ENCODE results near the gene LCLAT1.
"Not testable (repeated sequence)": the region's sequence is repeated elsewhere in the genome, so short reads cannot be mapped to it uniquely, and the experiment has no call there.

The LCLAT1 gene

GRCh38 chr2:30492185-30492584 lies 45.1 kb downstream of the LCLAT1 start:
- no peak for DNase-seq

GRCh38 chr2:30492619-30493018 lies 45.6 kb downstream of the LCLAT1 start:
- DNase-seq, result no peak

- no peak for DNase-seq
Measured at GRCh38 chr2:30493440-30493839, 46.4 kb downstream of the LCLAT1 start.

GRCh38 chr2:30495896-30496295 lies 48.9 kb downstream of the LCLAT1 start:
- not testable (repeated sequence) for DNase-seq

- no peak for DNase-seq
Measured at GRCh38 chr2:30499681-30500080, 52.6 kb downstream of the LCLAT1 start.

- no peak for DNase-seq
Measured at GRCh38 chr2:30500699-30501098, 53.7 kb downstream of the LCLAT1 start.

GRCh38 chr2:30502310-30502709 lies 55.3 kb downstream of the LCLAT1 start:
- no peak for DNase-seq

- DNase-seq, result no peak
Measured at GRCh38 chr2:30503007-30503694, 56.1 kb downstream of the LCLAT1 start.

- no peak for DNase-seq
Measured at GRCh38 chr2:30503695-30504052, 56.6 kb downstream of the LCLAT1 start.

GRCh38 chr2:30504731-30505130 lies 57.7 kb downstream of the LCLAT1 start:
- DNase-seq, result no peak

GRCh38 chr2:30505500-30506180 lies 58.6 kb downstream of the LCLAT1 start:
- no peak for DNase-seq

- not testable (repeated sequence) for DNase-seq
Measured at GRCh38 chr2:30507460-30507859, 60.4 kb downstream of the LCLAT1 start.

- no peak for DNase-seq
Measured at GRCh38 chr2:30509716-30510115, 62.7 kb downstream of the LCLAT1 start.

GRCh38 chr2:30510409-30510808 lies 63.4 kb downstream of the LCLAT1 start:
- no peak for DNase-seq

GRCh38 chr2:30511122-30512083 lies 64.4 kb downstream of the LCLAT1 start:
- no peak for DNase-seq

- no peak for DNase-seq
Measured at GRCh38 chr2:30512243-30512886, 65.3 kb downstream of the LCLAT1 start.

- not testable (repeated sequence) for DNase-seq
Measured at GRCh38 chr2:30513649-30514048, 66.6 kb downstream of the LCLAT1 start.

GRCh38 chr2:30514134-30514847 lies 67.2 kb downstream of the LCLAT1 start:
- DNase-seq, result no peak

- no peak for DNase-seq
Measured at GRCh38 chr2:30514848-30515435, 67.9 kb downstream of the LCLAT1 start.

- DNase-seq, result no peak
Measured at GRCh38 chr2:30516166-30516565, 69.1 kb downstream of the LCLAT1 start.

- DNase-seq, result no peak
Measured at GRCh38 chr2:30519796-30520195, 72.8 kb downstream of the LCLAT1 start.

- no peak for DNase-seq
Measured at GRCh38 chr2:30522421-30522820, 75.4 kb downstream of the LCLAT1 start.

Data from activated CD4-positive, CD25-positive, alpha-beta regulatory T cell treated with anti-CD3 and anti-CD28 coated beads, Interleukin-2, amount 50 U/mL, for 72 hours (primary cell).